ENCODE data around the gene SYVN1. TPM values are rescaled to one million over a fixed set of nuclear protein-coding genes. Genes with fewer than 3 reads are reported as not detected.

SYVN1 gene
- total RNA-seq, 1 donor from 2014 or later, result 68.1 TPM

DNA sequence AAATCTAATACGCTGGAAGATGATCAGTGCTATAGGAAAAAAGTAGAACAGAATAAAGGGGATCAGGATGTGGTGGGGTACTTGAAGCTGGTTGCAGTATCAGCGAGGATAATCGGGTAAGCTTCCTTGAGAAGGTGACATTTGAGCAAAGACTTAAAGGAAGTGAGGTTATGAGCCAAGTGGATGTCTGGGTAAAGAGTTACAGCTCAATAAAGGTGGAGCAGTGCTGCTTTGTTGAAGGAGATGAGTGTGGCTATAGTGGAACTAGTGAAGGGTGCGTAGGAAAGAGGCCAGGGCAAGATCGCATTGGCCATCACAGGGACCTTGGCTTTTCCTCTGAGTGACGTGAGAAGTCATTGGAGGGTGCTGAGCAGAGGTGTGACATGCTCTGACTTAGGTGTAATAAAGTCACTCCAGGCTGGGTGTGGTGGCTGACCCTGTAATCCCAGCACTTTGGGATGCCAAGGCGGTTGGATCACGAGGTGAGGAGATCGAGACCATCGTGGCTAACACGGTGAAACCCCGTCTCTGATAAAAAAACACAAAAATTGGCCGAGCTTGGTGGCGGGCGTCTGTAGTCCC is 2.3 kb upstream of the SYVN1 start:
- intact Hi-C loops (cut with DNase I), result no loop called here

DNA sequence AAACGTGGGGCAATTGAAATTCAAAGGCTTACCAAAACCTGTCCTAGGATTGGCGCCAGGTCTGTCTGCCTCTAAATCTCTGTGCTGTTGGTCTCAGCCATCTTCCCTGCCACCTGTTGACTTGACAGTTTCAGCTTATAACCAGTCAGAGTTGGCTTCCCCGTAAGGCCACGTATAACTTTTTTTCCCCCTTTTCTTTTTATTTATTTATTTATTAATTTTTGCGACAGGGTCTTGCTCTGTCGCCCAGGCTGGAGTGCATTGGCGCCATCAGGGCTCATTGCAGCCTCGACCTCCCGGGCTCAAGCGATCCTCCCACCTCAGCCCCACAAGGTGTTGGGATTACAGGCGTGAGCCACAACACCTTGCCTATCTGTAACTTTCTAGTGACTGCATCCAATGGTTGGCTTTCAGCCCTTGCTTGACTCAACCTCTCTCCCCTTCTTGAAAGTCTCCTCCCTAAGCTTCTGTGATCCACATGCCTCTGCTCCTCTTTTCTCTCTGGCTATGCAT is 1.4 kb upstream of the SYVN1 start:
- ATAC-seq, result no peak
- Histone ChIP-seq H3K4me3 (peak overlapping the region; percentile 98), H3K27me3 (ENCODE audit: low read depth) (no peaks in the 10 kb centered on the region), H3K36me3 (peaks cover 24% of the 10 kb centered on the region), H3K4me1 (peaks cover 29% of the 10 kb centered on the region), H3K27ac (peak overlapping the region; percentile 99), H3K9me3 (no peaks in the 10 kb centered on the region)
- TF ChIP-seq, protein P1, sequence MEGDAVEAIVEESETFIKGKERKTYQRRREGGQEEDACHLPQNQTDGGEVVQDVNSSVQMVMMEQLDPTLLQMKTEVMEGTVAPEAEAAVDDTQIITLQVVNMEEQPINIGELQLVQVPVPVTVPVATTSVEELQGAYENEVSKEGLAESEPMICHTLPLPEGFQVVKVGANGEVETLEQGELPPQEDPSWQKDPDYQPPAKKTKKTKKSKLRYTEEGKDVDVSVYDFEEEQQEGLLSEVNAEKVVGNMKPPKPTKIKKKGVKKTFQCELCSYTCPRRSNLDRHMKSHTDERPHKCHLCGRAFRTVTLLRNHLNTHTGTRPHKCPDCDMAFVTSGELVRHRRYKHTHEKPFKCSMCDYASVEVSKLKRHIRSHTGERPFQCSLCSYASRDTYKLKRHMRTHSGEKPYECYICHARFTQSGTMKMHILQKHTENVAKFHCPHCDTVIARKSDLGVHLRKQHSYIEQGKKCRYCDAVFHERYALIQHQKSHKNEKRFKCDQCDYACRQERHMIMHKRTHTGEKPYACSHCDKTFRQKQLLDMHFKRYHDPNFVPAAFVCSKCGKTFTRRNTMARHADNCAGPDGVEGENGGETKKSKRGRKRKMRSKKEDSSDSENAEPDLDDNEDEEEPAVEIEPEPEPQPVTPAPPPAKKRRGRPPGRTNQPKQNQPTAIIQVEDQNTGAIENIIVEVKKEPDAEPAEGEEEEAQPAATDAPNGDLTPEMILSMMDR (IDR thresholded peaks at IDR 0.05), result no peak
- intact Hi-C loops (cut with DNase I), result no loop called here
- DNase-seq, result no peak

More for the DNA sequence above, 2.3 kb upstream of the SYVN1 start:
- DNase-seq (no peak), ATAC-seq (no peak)
- no peak overlapping the region for H3K27ac ChIP-seq
- H3K27me3 ChIP-seq (ENCODE audit: low read depth), result no peaks in the 10 kb centered on the region
- TF ChIP-seq, protein P1 (IDR thresholded peaks at IDR 0.05), result no peak
- no peak overlapping the region for H3K4me3 ChIP-seq
- H3K36me3 ChIP-seq, result peaks cover 15% of the 10 kb centered on the region
- peaks cover 29% of the 10 kb centered on the region for H3K4me1 ChIP-seq
- H3K9me3 ChIP-seq, result no peaks in the 10 kb centered on the region

DNA sequence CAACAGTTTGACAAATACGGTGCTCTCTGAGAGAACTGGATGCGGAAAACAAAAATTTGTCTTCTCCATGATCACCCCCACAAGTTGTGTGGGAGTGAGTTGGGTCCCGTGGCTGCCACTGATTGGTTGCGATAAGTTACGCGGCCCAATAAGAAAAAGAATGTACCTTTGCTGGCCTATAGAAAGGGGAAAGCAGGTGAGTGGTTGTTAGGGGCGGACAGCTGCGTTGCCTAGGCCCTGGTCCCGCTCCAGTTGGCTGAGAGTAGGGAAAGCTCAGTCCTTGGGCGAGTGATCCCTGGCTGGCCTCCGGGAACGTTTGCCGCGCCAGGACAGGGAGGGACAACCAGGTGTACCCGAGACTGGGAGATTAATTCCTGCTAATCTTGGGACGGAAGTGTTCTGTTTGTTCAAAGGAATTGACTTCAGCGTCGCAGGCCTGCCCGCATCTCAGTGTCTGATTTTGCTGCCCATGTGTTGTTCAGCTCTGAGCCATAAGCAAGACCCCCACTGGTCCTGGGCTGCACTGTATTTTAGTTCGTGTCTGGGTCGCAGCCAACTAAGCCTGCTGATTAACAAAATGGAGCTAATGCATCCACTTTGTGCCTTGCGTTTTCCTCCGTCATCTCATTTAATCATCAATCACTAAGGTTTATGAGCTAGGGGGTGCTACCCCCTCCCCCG is 773 bp upstream of the SYVN1 start:
- Histone ChIP-seq H3K36me3 (peaks cover 30% of the 10 kb centered on the region), H3K4me3 (peak overlapping the region; percentile 98), H3K9me3 (no peaks in the 10 kb centered on the region), H3K27me3 (ENCODE audit: low read depth) (no peaks in the 10 kb centered on the region), H3K4me1 (peaks cover 29% of the 10 kb centered on the region), H3K27ac (peak overlapping the region; percentile 99)
- intact Hi-C loops (cut with DNase I), result no loop called here
- peak; percentile 93 for DNase-seq
- ATAC-seq, result peak; percentile 93 to 94
- TF ChIP-seq, protein P1 (IDR thresholded peaks at IDR 0.05), result no peak

DNA sequence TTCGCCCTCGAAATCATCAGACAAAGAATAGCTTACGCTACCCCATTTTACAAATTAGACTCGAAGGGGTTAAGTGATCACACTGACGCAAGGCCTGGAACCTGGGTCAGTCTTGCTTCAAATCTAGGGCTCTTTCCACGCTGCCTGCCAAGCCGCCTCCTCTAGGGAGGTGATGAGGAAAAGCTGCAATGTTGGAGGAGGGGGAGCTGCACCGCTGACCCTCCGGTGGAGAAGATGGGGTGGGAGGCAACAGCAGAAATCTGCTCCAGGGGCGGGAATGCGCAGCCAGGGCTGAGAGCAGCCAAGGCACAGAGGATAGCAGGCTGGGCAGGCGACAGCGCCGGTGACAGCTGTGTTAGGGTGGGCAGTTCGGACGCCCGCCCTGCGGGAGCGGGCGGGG is 595 bp downstream of the SYVN1 start:
- peaks cover 44% of the 10 kb centered on the region for H3K36me3 ChIP-seq
- H3K9me3 ChIP-seq, result no peaks in the 10 kb centered on the region
- peak overlapping the region; percentile 98 for H3K4me3 ChIP-seq
- intact Hi-C loops (cut with DNase I), result no loop called here
- H3K4me1 ChIP-seq, result peaks cover 29% of the 10 kb centered on the region
- H3K27me3 ChIP-seq (ENCODE audit: low read depth), result no peaks in the 10 kb centered on the region
- peak overlapping the region; percentile 99 for H3K27ac ChIP-seq
- DNase-seq, result no peak
- no peak for ATAC-seq
- TF ChIP-seq, protein P1 (IDR thresholded peaks at IDR 0.05), result no peak

DNA sequence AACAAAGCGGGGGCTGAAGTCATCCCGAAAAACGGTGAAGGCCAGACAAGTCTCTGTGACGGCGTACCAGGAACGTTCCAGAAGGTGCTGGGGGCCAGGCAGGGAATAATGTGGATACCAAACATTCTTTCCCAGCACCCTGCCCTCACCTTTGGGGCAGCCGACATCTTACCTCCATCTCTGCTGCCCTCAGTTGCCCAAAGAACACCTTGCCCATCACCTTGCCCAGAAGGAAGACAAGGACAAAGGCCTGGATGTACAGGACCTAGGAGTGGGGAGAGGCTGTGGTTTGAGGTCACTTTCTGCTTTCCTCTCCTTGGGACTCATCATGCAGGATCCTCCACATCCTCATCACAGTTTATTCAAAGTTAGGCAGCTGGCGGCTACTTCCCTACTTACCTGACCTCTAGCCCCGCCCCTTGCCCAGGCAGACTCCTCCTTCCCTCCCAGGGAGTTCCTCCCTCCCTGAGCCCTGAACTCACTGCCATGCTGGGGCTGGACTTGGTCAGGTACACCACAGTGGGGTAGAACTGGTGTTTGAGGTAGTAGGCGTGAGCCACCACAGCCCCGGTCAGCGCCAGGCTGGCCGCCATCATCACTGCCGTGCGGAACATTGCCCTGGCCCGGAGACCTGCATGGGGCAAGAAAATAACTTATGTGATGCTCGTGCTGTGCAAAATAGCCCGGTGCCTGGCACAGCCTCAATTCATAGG is 1.2 kb downstream of the SYVN1 start:
- Histone ChIP-seq H3K27ac (peak overlapping the region; percentile 99), H3K4me1 (peaks cover 29% of the 10 kb centered on the region), H3K27me3 (ENCODE audit: low read depth) (no peaks in the 10 kb centered on the region), H3K36me3 (peaks cover 50% of the 10 kb centered on the region), H3K9me3 (no peaks in the 10 kb centered on the region), H3K4me3 (peak overlapping the region; percentile 98)
- TF ChIP-seq, protein P1 (IDR thresholded peaks at IDR 0.05), result no peak
- ATAC-seq (peak in 1 of 2 donors; percentile 44), DNase-seq (peak; percentile 85)
- intact Hi-C loops (cut with DNase I), result no loop called here
